Mucosa of descending colon (tissue), 3 donors: ENCODE data around the gene GALNT10. TPM values are rescaled to one million over a fixed set of nuclear protein-coding genes. Genes with fewer than 3 reads are reported as not detected.
"Not testable (repeated sequence)": the region's sequence is repeated elsewhere in the genome, so short reads cannot be mapped to it uniquely, and the experiment has no call there.

Source experiments
- ATAC-seq: fragments of 200-7000 bp; cut with Tn5 transposase; one replicate; pipeline ENCODE4 v1.9.1; 2020; ENCODE audit warnings: mild to moderate bottlenecking, moderate library complexity
- DNase-seq, 3 donors: peaks; one replicate each; pipeline ENCODE4 v3.0.0-alpha.2; 2020
- H3K36me3 ChIP-seq: fragments of 200-600 bp; one replicate; pipeline ENCODE4 v1.8.0; 2021; ENCODE audit warnings: low read depth, mild to moderate bottlenecking
- H3K4me1 ChIP-seq: fragments of 200-600 bp; one replicate; pipeline ENCODE4 v1.8.0; 2021; ENCODE audit warnings: low read depth, mild to moderate bottlenecking
- H3K4me3 ChIP-seq: fragments of 200-600 bp; one replicate; pipeline ENCODE4 v1.8.0; 2021; ENCODE audit warnings: mild to moderate bottlenecking
- H3K9me3 ChIP-seq: fragments of 200-600 bp; one replicate; pipeline ENCODE4 v1.8.0; 2021; ENCODE audit warnings: mild to moderate bottlenecking
- CTCF ChIP-seq: fragments of 200-600 bp; IDR thresholded peaks from one replicate; pipeline ENCODE4 v1.8.0; 2022; ENCODE audit warnings: antibody characterized with exemption, mild to moderate bottlenecking
- intact Hi-C, 2 donors: fragments of 100-400 bp; cut with DNase I in 1 of 2; cut with micrococcal nuclease in 1 of 2; formaldehyde crosslinking; loops; one replicate each; pipeline versions ENCODE4 v1.11.0 to v1.11.1; 2022; cut with DNase I, micrococcal nuclease
- total RNA-seq, 3 donors: library from RNA; stranded (reverse); fragmentation: NEBNext Ultra II Directional in 2 of 3; extraction: Animal tissue kit (Norgen Biotek cat#: 25700) in 2 of 3; gene quantifications; one replicate each; pipeline versions ENCODE4 v1.2.1 to v1.2.4, GENCODE V29; 2021 to 2023
- donor health status: DM: no; HTN: no; CAD: no; lungs with moderate emphysema.
- donor health status: DM: no; HTN: no; CAD: no.
- donor health status: DM: no; HTN: yes; CAD: no.

The GALNT10 gene
- total RNA-seq, 3 donors from 2014 or later = 38.5 to 51.5 (median 41.4) TPM

DNA sequence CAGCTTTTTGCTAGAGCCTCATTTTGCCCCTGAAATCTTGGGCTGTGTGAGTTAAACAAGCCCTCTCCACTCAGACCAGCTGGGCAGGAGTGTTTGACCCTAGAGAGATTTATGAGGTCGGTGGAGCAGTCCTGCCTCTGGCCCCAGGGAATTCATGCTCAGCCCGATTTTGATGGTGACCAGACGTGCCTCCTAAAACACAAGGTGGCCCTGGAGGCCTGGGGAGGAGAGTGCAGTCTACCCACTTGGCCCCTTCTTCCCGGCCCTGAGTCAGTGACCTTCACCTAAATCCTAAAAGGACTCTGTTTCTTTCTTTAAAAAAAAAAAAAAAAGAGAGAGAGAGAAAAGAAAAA, 168.7 kb downstream of the GALNT10 start:
- ATAC-seq (no peak), DNase-seq (no peak)
- H3K4me1 ChIP-seq = no peaks in the 10 kb centered on the region
- H3K36me3 ChIP-seq = no peaks in the 10 kb centered on the region
- H3K9me3 ChIP-seq = no peaks in the 10 kb centered on the region
- TF ChIP-seq CTCF = no peak
- H3K4me3 ChIP-seq = no peak overlapping the region
- intact Hi-C loops = no loop called here

- DNase-seq, intact Hi-C loops, H3K36me3 ChIP-seq, ATAC-seq, H3K9me3 ChIP-seq, H3K4me1 ChIP-seq, H3K4me3 ChIP-seq: not testable (repeated sequence)
Observed at GRCh38 chr5:154360241-154360640, 169.7 kb downstream of the GALNT10 start.

DNA sequence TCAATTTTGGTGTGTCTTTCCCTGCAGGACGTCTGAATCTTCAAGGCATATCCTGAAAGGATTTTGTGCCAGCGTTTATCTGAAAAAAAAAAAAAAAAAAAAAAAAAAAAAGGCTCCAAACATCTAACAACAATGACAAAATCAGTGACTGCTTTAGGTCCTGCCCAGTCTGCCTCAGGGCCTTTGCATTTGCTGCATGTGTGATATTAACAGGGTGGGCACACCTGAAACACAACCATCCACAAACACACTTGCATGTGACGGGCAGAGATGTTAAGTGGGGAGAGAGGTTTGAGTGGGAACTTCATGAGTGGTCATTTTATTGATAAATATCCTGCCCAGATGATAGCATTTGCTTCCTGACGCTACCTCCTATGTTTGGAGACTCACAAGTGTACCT, 172.9 kb downstream of the GALNT10 start:
- TF ChIP-seq CTCF = no peak
- H3K4me1 ChIP-seq = no peaks in the 10 kb centered on the region
- H3K9me3 ChIP-seq = no peaks in the 10 kb centered on the region
- H3K4me3 ChIP-seq = no peak overlapping the region
- intact Hi-C loops = no loop called here
- no peak for DNase-seq
- no peaks in the 10 kb centered on the region for H3K36me3 ChIP-seq
- ATAC-seq = no peak

DNA sequence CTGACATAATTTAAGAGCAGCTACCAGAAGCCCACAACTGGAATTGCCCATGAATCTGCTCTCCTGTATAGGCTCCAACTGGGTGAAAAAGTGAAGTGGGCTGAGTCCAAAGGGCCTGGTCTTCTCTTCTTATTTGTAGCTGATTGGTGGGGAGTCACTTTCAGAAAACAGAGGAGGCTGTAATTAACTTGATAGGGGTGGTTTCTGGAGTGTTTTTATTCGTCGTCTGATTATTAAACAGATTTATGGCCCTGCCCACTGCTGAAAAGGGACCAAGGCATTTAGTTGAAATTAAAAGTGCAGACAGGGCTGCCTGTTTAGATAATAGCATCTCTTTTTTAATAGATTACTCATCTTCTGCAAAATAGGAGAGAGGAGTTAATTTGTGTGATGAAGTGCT, 174.2 kb downstream of the GALNT10 start:
- DNase-seq (no peak), ATAC-seq (no peak)
- intact Hi-C loops = no loop called here
- no peak for TF ChIP-seq CTCF
- Histone ChIP-seq H3K4me3 (no peak overlapping the region), H3K9me3 (no peaks in the 10 kb centered on the region), H3K36me3 (no peaks in the 10 kb centered on the region), H3K4me1 (no peaks in the 10 kb centered on the region)

GRCh38 chr5:154365823-154366222, 175.3 kb downstream of the GALNT10 start:
- Histone ChIP-seq H3K36me3 (no peaks in the 10 kb centered on the region), H3K4me3 (no peak overlapping the region), H3K9me3 (no peaks in the 10 kb centered on the region), H3K4me1 (no peaks in the 10 kb centered on the region)
- no peak for TF ChIP-seq CTCF
- intact Hi-C loops = no loop called here
- DNase-seq (no peak), ATAC-seq (no peak)

- H3K4me1 ChIP-seq = no peaks in the 10 kb centered on the region
- intact Hi-C loops = no loop called here
- no peak for ATAC-seq
Observed at GRCh38 chr5:154366353-154366752, 175.8 kb downstream of the GALNT10 start.

More at GRCh38 chr5:154366353-154366752, 175.8 kb downstream of the GALNT10 start:
- H3K9me3 ChIP-seq = no peaks in the 10 kb centered on the region
- H3K4me3 ChIP-seq = no peak overlapping the region
- no peak for DNase-seq
- TF ChIP-seq CTCF = no peak
- H3K36me3 ChIP-seq = no peaks in the 10 kb centered on the region
